DND-41 (cell line): ENCODE data around the gene B3GNT4.

Source experiments
- CTCF ChIP-seq: IDR thresholded peaks from 2 replicates; pipeline ENCODE4 v1.5.1; 2012; ENCODE audit warnings: borderline replicate concordance, low read length, moderate library complexity, mild to moderate bottlenecking; ENCODE audit not compliant: poor library complexity, severe bottlenecking; ENCODE audit errors: extremely low read depth
- EZH2 ChIP-seq: IDR thresholded peaks from 3 replicates; pipeline ENCODE4 v1.6.1; 2012; ENCODE audit warnings: borderline replicate concordance, low read depth, mild to moderate bottlenecking, moderate library complexity, low read length, inconsistent platforms; ENCODE audit not compliant: severe bottlenecking

GRCh38 chr12:122166422-122167349 is 36.8 kb upstream of the B3GNT4 start:
- TF ChIP-seq CTCF (no peak), EZH2 (no peak)
